Measurements from ENCODE around the gene ASXL1. TPM values are rescaled to one million over a fixed set of nuclear protein-coding genes. Genes with fewer than 3 reads are reported as not detected.
"Not testable (repeated sequence)": the region's sequence is repeated elsewhere in the genome, so short reads cannot be mapped to it uniquely, and the experiment has no call there.

Gene ASXL1
- total RNA-seq, 1 donor from 2014 or later, result 136 TPM

DNA sequence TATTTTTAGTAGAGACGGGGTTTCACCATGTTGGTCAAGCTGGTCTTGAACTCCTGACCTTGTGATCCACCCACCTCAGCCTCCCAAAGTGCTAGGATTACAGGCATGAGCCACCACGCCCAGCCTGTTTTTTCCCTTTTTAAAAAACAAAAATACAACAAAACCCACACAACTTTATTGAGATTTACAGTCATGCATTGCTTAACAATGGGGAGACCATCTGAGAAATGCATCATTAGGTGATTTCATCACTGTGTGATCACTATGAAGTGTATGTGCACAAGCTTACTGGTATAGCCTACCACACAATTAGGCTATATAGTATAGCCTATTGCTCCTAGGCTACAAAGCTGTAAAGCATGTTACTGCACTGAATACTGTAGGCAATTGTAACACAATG lies 17.1 kb upstream of the ASXL1 start:
- H3K4me1 Mint-ChIP-seq (ENCODE audit: low read depth), result peaks cover 17% of the 10 kb centered on the region
- H3K27ac Mint-ChIP-seq; DNase-seq (ENCODE audit: low spot score); intact Hi-C loops (cut with micrococcal nuclease); H3K27me3 Mint-ChIP-seq (ENCODE audit: insufficient read depth); H3K9me3 Mint-ChIP-seq; H3K4me3 Mint-ChIP-seq: not testable (repeated sequence)
- peaks cover 13% of the 10 kb centered on the region for H3K36me3 Mint-ChIP-seq (ENCODE audit: low read depth)

DNA sequence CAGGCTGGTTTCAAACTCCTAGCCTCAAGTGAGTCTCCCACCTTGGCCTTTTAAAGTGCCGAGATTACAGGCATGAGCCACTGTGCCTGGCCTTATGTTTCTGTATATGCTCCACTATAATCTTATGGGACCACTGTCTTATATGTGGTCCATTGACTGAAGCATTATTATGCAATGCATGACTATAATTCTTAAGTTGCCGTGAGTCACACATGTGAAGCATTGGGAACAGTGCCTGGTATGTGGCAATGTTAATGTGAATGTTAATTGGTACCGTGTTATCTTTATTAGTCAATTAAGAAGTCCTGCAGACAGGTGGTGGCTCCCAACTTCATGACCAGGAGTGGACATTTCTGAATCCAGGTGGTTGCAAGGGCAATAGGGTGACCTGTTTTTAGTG lies 14.7 kb upstream of the ASXL1 start:
- Mint-ChIP-seq H3K27me3 (ENCODE audit: insufficient read depth) (no peaks in the 10 kb centered on the region), H3K36me3 (ENCODE audit: low read depth) (peaks cover 11% of the 10 kb centered on the region), H3K4me3 (no peak overlapping the region), H3K9me3 (no peaks in the 10 kb centered on the region), H3K27ac (no peak overlapping the region), H3K4me1 (ENCODE audit: low read depth) (peaks cover 9% of the 10 kb centered on the region)
- intact Hi-C loops (cut with micrococcal nuclease), result no loop called here
- DNase-seq (ENCODE audit: low spot score), result no peak

DNA sequence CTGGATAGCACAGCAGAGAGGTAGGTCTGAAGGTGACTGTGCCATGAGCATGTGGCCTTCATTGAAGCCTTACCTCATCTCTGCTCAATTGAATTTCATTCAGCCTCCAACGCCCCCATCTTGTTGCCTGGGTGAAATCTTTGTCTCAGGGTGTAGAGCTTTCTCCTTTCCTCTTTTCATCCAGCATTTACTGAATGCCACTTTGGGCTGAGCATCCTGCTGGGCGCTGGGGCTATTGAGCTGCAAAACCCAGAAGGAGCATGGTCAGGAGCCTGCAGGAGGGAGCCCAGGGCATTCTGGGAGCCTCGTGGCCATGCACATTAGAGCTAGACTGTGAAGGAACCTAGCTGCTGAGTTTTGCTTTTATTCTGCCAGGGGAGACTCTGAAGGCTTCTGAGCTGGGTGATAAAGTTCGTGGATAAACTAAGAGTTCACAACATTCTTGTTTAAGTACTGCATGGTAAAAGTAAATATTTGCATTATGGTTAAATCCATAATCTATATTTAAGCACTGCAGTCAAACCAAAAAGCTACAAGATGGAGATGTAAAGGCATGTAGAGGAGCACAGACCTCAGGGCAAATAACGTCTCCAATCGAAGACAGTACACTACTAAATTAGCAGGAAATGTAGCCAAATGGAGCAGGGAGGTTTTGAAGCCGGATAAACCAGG lies 13.2 kb upstream of the ASXL1 start:
- H3K27ac Mint-ChIP-seq, result no peak overlapping the region
- intact Hi-C loops (cut with micrococcal nuclease), result no loop called here
- no peaks in the 10 kb centered on the region for H3K27me3 Mint-ChIP-seq (ENCODE audit: insufficient read depth)
- DNase-seq (ENCODE audit: low spot score), result no peak
- H3K9me3 Mint-ChIP-seq, result no peaks in the 10 kb centered on the region
- H3K4me1 Mint-ChIP-seq (ENCODE audit: low read depth), result peaks cover 9% of the 10 kb centered on the region
- H3K4me3 Mint-ChIP-seq, result no peak overlapping the region
- peaks cover 13% of the 10 kb centered on the region for H3K36me3 Mint-ChIP-seq (ENCODE audit: low read depth)

GRCh38 chr20:32348207-32348606 lies 9.9 kb upstream of the ASXL1 start:
- Mint-ChIP-seq H3K27ac (no peak overlapping the region), H3K27me3 (ENCODE audit: insufficient read depth) (no peaks in the 10 kb centered on the region), H3K9me3 (no peaks in the 10 kb centered on the region), H3K4me1 (ENCODE audit: low read depth) (peaks cover 12% of the 10 kb centered on the region), H3K4me3 (no peak overlapping the region), H3K36me3 (ENCODE audit: low read depth) (peaks cover 12% of the 10 kb centered on the region)
- intact Hi-C loops (cut with micrococcal nuclease), result no loop called here
- DNase-seq (ENCODE audit: low spot score), result no peak

DNA sequence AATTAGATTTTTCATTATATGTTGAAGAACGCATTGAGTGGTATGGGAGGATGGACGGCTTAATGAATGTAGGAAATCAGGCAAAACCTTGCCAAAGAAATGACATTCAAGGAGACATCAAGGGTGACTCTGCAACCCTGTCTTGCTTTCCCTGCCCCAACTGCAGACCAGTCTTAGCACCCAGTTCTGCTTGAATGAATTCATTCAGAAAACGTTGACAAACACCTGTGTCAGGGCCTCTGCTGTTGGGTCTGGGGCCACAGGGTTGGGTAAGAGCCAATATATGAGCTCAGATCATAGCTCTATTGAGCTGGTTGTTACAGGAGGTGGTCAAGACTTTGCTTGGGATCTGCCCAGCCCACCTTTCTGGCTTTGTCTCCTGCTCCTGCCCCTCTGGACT lies 7.7 kb upstream of the ASXL1 start:
- H3K36me3 Mint-ChIP-seq (ENCODE audit: low read depth), result peaks cover 14% of the 10 kb centered on the region
- H3K9me3 Mint-ChIP-seq, result no peaks in the 10 kb centered on the region
- H3K4me3 Mint-ChIP-seq, result no peak overlapping the region
- no peaks in the 10 kb centered on the region for H3K27me3 Mint-ChIP-seq (ENCODE audit: insufficient read depth)
- no peak for DNase-seq (ENCODE audit: low spot score)
- peaks cover 23% of the 10 kb centered on the region for H3K4me1 Mint-ChIP-seq (ENCODE audit: low read depth)
- no peak overlapping the region for H3K27ac Mint-ChIP-seq
- intact Hi-C loops (cut with micrococcal nuclease), result loop anchor here (10.0 kb wide), 1 partner anchor 746 kb away; the partner anchor contains the start of gene ID1

DNA sequence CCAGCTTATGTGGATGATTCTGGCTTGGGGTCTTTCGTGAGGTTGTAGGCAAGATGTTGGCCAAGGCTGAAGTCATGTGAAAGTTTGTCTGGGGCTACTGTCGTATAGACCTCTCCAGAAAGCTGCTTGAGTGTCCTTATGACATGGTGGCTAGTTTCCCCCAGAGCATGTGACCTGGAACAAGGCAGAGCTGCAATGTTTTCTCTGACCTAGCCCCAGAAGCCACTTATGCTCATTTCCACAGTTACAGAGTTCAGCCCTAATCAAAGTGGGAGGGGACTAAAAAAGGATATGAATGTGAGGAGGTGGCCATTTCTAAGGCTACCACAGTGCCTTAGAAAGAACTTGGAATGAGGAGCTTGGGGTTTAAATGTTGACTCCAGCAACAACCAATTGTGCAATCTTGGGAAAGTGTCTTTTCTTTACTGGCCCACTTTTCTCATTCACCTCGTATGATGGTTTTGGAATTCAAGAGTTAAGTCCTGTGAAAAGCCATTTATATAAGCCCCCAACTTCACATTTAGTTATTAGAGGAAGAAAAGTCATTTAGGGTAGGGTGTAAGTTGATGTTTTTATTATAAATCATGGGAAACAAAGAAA lies 5.9 kb upstream of the ASXL1 start:
- DNase-seq (ENCODE audit: low spot score), result no peak
- H3K27ac Mint-ChIP-seq, result peak overlapping the region; percentile 48
- H3K36me3 Mint-ChIP-seq (ENCODE audit: low read depth), result peaks cover 15% of the 10 kb centered on the region
- H3K9me3 Mint-ChIP-seq, result no peaks in the 10 kb centered on the region
- no peak overlapping the region for H3K4me3 Mint-ChIP-seq
- intact Hi-C loops (cut with micrococcal nuclease), result loop anchor here (10.0 kb wide), 1 partner anchor 747 kb away; the partner anchor contains the start of gene ID1
- H3K27me3 Mint-ChIP-seq (ENCODE audit: insufficient read depth), result no peaks in the 10 kb centered on the region
- H3K4me1 Mint-ChIP-seq (ENCODE audit: low read depth), result peaks cover 37% of the 10 kb centered on the region

DNA sequence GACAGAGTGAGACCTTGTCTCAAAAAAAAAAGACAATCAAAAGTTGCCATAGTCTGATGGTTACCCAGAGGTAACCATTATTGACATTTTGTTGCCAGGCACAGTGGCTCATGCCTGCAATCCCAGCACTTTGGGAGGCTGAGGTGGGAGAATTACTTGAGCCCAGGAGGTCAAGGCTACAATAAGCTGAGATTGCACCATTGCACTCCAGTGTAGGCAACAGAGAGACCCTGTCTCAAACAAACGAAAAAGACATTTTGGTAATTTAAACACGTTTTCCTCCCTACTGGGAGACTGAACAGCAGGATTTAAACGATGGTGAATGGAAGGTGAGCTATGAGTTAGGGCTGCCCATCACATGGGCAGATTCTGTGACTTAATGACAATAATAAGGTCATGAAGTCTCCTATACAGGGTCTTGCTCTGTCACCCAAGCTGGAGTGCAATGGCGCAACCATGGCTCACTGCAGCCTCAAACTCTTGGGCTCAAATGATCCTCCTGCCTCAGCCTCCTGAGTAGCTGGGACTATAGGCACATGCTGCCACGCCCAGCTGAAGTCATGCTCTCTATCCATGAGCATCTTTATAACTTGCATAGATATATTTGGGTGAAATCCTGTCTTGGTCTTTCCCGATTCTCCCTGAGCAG lies 4.2 kb upstream of the ASXL1 start:
- H3K9me3 Mint-ChIP-seq, result no peaks in the 10 kb centered on the region
- DNase-seq (ENCODE audit: low spot score), result no peak
- H3K27ac Mint-ChIP-seq, result peak overlapping the region; percentile 82
- H3K27me3 Mint-ChIP-seq (ENCODE audit: insufficient read depth), result no peaks in the 10 kb centered on the region
- H3K4me1 Mint-ChIP-seq (ENCODE audit: low read depth), result peaks cover 43% of the 10 kb centered on the region
- intact Hi-C loops (cut with micrococcal nuclease), result loop anchor here (2.0 to 10.0 kb wide), 2 partner anchors 77 to 749 kb away; partner anchors contain the start of genes ID1 and KIF3B
- no peak overlapping the region for H3K4me3 Mint-ChIP-seq
- H3K36me3 Mint-ChIP-seq (ENCODE audit: low read depth), result peaks cover 19% of the 10 kb centered on the region

GRCh38 chr20:32354592-32355416 lies 3.3 kb upstream of the ASXL1 start:
- intact Hi-C loops (cut with micrococcal nuclease), result loop anchor here (1.0 to 10.0 kb wide), 11 partner anchors 22 to 750 kb away; partner anchors contain the start of genes ID1, KIF3B and PDRG1
- Mint-ChIP-seq H3K27me3 (ENCODE audit: insufficient read depth) (no peaks in the 10 kb centered on the region), H3K4me1 (ENCODE audit: low read depth) (peaks cover 49% of the 10 kb centered on the region), H3K27ac (peak overlapping the region; percentile 82), H3K9me3 (no peaks in the 10 kb centered on the region), H3K36me3 (ENCODE audit: low read depth) (peaks cover 19% of the 10 kb centered on the region), H3K4me3 (peak overlapping the region; percentile 48)
- DNase-seq (ENCODE audit: low spot score), result peak; percentile 20

GRCh38 chr20:32355417-32355841 lies 2.7 kb upstream of the ASXL1 start:
- Mint-ChIP-seq H3K27me3 (ENCODE audit: insufficient read depth) (no peaks in the 10 kb centered on the region), H3K27ac (peak overlapping the region; percentile 82), H3K36me3 (ENCODE audit: low read depth) (peaks cover 22% of the 10 kb centered on the region), H3K4me1 (ENCODE audit: low read depth) (peaks cover 55% of the 10 kb centered on the region), H3K9me3 (no peaks in the 10 kb centered on the region), H3K4me3 (peak overlapping the region; percentile 48)
- intact Hi-C loops (cut with micrococcal nuclease), result loop anchor here (1.0 to 10.0 kb wide), 11 partner anchors 22 to 751 kb away; partner anchors contain the start of genes ID1, KIF3B and PDRG1
- DNase-seq (ENCODE audit: low spot score), result no peak

- not testable (repeated sequence) for H3K9me3 Mint-ChIP-seq; H3K27me3 Mint-ChIP-seq (ENCODE audit: insufficient read depth); DNase-seq (ENCODE audit: low spot score)
- Mint-ChIP-seq H3K4me3 (peak overlapping the region; percentile 48), H3K27ac (peak overlapping the region; percentile 100), H3K36me3 (ENCODE audit: low read depth) (peaks cover 24% of the 10 kb centered on the region), H3K4me1 (ENCODE audit: low read depth) (peaks cover 59% of the 10 kb centered on the region)
- intact Hi-C loops (cut with micrococcal nuclease), result loop anchor here (1.0 to 10.0 kb wide), 11 partner anchors 23 to 751 kb away; partner anchors contain the start of genes ID1, KIF3B and PDRG1
Measured at GRCh38 chr20:32355907-32356621, 2.1 kb upstream of the ASXL1 start.

DNA sequence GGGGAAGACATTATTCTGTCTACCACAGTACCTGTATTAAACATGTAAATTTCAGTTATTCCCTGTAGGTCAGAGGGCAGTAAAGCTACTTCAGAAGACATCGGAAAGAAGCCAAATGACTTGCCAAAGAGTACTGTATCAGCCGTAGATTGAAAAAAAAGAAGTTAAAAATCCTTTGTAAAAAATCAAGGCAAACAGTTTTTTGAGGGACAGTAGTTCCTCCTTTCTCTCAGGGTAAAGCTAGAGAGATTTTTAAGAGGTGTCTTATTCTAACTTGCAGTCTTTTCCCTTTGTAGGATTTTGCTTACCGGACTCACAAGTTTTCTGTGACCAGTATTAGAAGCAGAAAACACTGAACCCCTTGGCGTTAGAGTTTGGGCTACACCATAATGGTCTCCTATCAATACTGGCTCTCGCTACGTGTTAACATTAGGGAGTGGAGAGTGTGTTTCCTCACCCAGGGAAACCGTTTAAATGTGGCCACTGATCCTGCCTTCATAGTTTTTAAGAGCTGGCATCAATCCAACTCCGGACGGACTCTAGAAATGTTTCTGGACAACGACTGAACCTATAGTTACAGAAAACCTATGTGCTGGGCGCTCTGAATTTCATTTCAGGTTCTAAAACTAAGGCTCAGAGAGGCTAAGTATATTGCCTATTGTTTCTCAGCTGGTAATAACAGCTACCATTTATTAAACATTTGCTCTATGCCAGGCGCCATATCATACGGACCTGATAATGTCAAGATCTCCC lies 1.3 kb upstream of the ASXL1 start:
- Mint-ChIP-seq H3K4me3 (peak overlapping the region; percentile 96), H3K4me1 (ENCODE audit: low read depth) (peaks cover 62% of the 10 kb centered on the region), H3K27me3 (ENCODE audit: insufficient read depth) (no peaks in the 10 kb centered on the region), H3K27ac (peak overlapping the region; percentile 100), H3K36me3 (ENCODE audit: low read depth) (peaks cover 24% of the 10 kb centered on the region), H3K9me3 (no peaks in the 10 kb centered on the region)
- intact Hi-C loops (cut with micrococcal nuclease), result loop anchor here (5.0 to 10.0 kb wide), 5 partner anchors 34 to 752 kb away; partner anchors contain the start of genes ID1 and PDRG1
- DNase-seq (ENCODE audit: low spot score), result no peak

Measured in activated T-helper 1 cell treated with anti-CD3 and anti-CD28 coated beads, Interleukin-12 subunit alpha, Interleukin-12 subunit beta, Interleukin-2, Interleukin-4 antibody, amounts not matched to agents 30 ng/mL and 10 ng/mL and 1 ng/mL, durations not matched to agents 14 hours and 24 hours and 36 hours (primary cell).